HepG2 (cell line): ENCODE results near the gene BTN1A1. TPM values are rescaled to one million over a fixed set of nuclear protein-coding genes. Genes with fewer than 3 reads are reported as not detected.

Experiments
- ATAC-seq: fragments of 200-7000 bp; cut with Tn5 transposase; 3 replicates; pipeline ENCODE4 v1.9.1; 2020; ENCODE audit warnings: mild to moderate bottlenecking, moderate library complexity
- BruUV-seq: library from RNA; stranded (reverse); fragments of 400-500 nt; replicated peaks from 2 replicates; lab custom pipeline; 2021; lab: Mats Ljungman, UMichigan
- CTCF ChIA-PET: fragments of 300-600 bp; formaldehyde crosslinking; extraction: SDS; loops from one replicate; lab custom pipeline; 2021; ENCODE audit warnings: low total read pairs, inconsistent platforms, low intra/inter-chr PET ratio; lab: Yijun Ruan, JAX
- POLR2A ChIA-PET: fragments of 350-600 bp; sonication (Branson Sonifier 250); formaldehyde crosslinking; loops from one replicate; lab custom pipeline; 2020; ENCODE audit warnings: antibody characterized with exemption, inconsistent platforms; lab: Yijun Ruan, JAX
- DNase-seq: peaks from one replicate; pipeline ENCODE4 v3.0.0-alpha.2; 2015; ENCODE audit warnings: low spot score
- FAIRE-seq: peaks from 3 replicates; lab custom pipeline; 2011; peaks lifted over from hg19 to GRCh38; lab: Jason Lieb, UNC
- H2AFZ ChIP-seq: one replicate; pipeline ENCODE4 v1.6.1; 2011; ENCODE audit warnings: low read length, inconsistent platforms
- H3K27ac ChIP-seq: fragments of 300-600 bp; 3 replicates; pipeline ENCODE4 v1.8.0; 2011; ENCODE audit warnings: mixed run types, mild to moderate bottlenecking, mixed read lengths, low read length, inconsistent platforms; ENCODE audit not compliant: insufficient read depth; ENCODE audit errors: extremely low read length
- H3K27me3 ChIP-seq, 2 experiments: fragments of 200-600 bp in 1 of 2; 2 replicates in 1 of 2; 3 replicates in 1 of 2; pipeline versions ENCODE4 v1.6.0 to v1.8.0; 2011; ENCODE audit warnings: low read length in 2 of 2, mild to moderate bottlenecking in 2 of 2, moderate library complexity in 2 of 2, inconsistent platforms in 1 of 2; ENCODE audit not compliant: insufficient read depth in 2 of 2, control insufficient read depth in 1 of 2
- H3K36me3 ChIP-seq, 2 experiments: fragments of 200-600 bp in 1 of 2; replicated peaks in 1 of 2; 2 replicates in 1 of 2; 3 replicates in 1 of 2; pipeline versions ENCODE4 v1.5.1 to v1.8.0; 2011; ENCODE audit warnings: low read length in 2 of 2, inconsistent platforms in 1 of 2; ENCODE audit not compliant: insufficient read depth in 2 of 2, control insufficient read depth in 1 of 2
- H3K4me1 ChIP-seq: 2 replicates; pipeline ENCODE4 v1.5.1; 2012; ENCODE audit warnings: low read length, inconsistent platforms; ENCODE audit not compliant: insufficient read depth
- H3K4me2 ChIP-seq: 2 replicates; pipeline ENCODE4 v1.6.0; 2011; ENCODE audit warnings: low read depth, low read length, inconsistent platforms
- H3K4me3 ChIP-seq, 3 experiments: fragments of 200-600 bp in 1 of 3; sonication (generic), shearing (Covaris generic) in 1 of 3; replicated peaks in 1 of 3; 2 replicates each; pipeline ENCODE4 v1.5.1; 2011 to 2016; ENCODE audit warnings: low read length in 3 of 3, inconsistent platforms in 2 of 3, low read depth in 2 of 3, mild to moderate bottlenecking in 2 of 3, control low read depth in 1 of 3, mixed read lengths in 1 of 3; ENCODE audit not compliant: insufficient read depth in 1 of 3
- H3K79me2 ChIP-seq: one replicate; pipeline ENCODE4 v1.6.1; 2011; ENCODE audit warnings: low read length, inconsistent platforms; ENCODE audit not compliant: insufficient read depth
- H3K9ac ChIP-seq: 2 replicates; pipeline ENCODE4 v1.6.0; 2011; ENCODE audit warnings: mild to moderate bottlenecking, low read depth, low read length, inconsistent platforms; ENCODE audit not compliant: insufficient read depth
- H3K9me3 ChIP-seq: 2 replicates; pipeline ENCODE4 v1.5.1; 2012; ENCODE audit warnings: mild to moderate bottlenecking, low read length
- H4K20me1 ChIP-seq: 2 replicates; pipeline ENCODE4 v1.6.0; 2011; ENCODE audit warnings: inconsistent platforms, mild to moderate bottlenecking, low read length, moderate library complexity; ENCODE audit not compliant: insufficient read depth
- CBX1 ChIP-seq: IDR thresholded peaks from one replicate; pipeline ENCODE4 v1.6.1; 2016; ENCODE audit warnings: antibody characterized with exemption, low read depth
- HNF1B ChIP-seq: sonication (generic); formaldehyde crosslinking; IDR thresholded peaks from 2 replicates; pipeline ENCODE4 v1.5.1; 2020; ENCODE audit warnings: mild to moderate bottlenecking, moderate library complexity, missing genetic modification reagents
- SMYD3 ChIP-seq: sonication (generic); formaldehyde crosslinking; IDR thresholded peaks from 2 replicates; pipeline ENCODE4 v1.8.1; 2023; ENCODE audit warnings: mild to moderate bottlenecking, missing genetic modification reagents
- SNAPC5 ChIP-seq: sonication (generic); formaldehyde crosslinking; IDR thresholded peaks from 2 replicates; pipeline ENCODE4 v1.8.1; 2023; ENCODE audit warnings: mild to moderate bottlenecking, missing genetic modification reagents, borderline replicate concordance
- TFDP2 ChIP-seq: sonication (generic); formaldehyde crosslinking; IDR thresholded peaks from 2 replicates; pipeline ENCODE4 v1.4.0; 2020; ENCODE audit warnings: missing genetic modification reagents
- ZNF143 ChIP-seq: sonication (generic); formaldehyde crosslinking; IDR thresholded peaks from 2 replicates; pipeline ENCODE4 v1.4.0; 2020; ENCODE audit warnings: missing genetic modification reagents
- ZNF558 ChIP-seq: sonication (generic); formaldehyde crosslinking; IDR thresholded peaks from 2 replicates; pipeline ENCODE4 v1.9.0; 2022; ENCODE audit warnings: mild to moderate bottlenecking, missing genetic modification reagents, borderline replicate concordance
- ZNF724P ChIP-seq: sonication (generic); formaldehyde crosslinking; IDR thresholded peaks from 2 replicates; pipeline ENCODE4 v1.8.0; 2022; ENCODE audit warnings: missing genetic modification reagents, borderline replicate concordance
- WGBS: methylation state at CpG from one replicate; pipeline ENCODE4 v1.1.6; 2017; ENCODE audit warnings: low lambda C conversion rate; 5-methylcytosine and 5-hydroxymethylcytosine counted together
- in situ Hi-C: cut with HindIII; loops from 2 replicates; pipeline ENCODE4 v1.10.0; 2017; ENCODE audit warnings: low pct_unique_long_range_greater_than_20kb; ENCODE audit not compliant: extremely low pct_ligation_motif_present
- intact Hi-C: fragments of 100-400 bp; cut with micrococcal nuclease; formaldehyde crosslinking; loops from one replicate; pipeline ENCODE4 v1.10.0; 2022; ENCODE audit not compliant: unreplicated experiment
- polyA plus RNA-seq, 8 experiments: library from polyadenylated mRNA; depleted of rRNA in 3 of 8; stranded (reverse) in 7 of 8; unstranded in 1 of 8; fragments of >200 nt; fragmentation: Illumina TruSeq in 4 of 8; extraction: Trizol in 4 of 8; gene quantifications; 2 replicates each; pipeline versions ENCODE4 v1.2.1 to v1.2.3, GENCODE V29; 2011 to 2016; ENCODE audit warnings: low read depth in 4 of 8, missing spikeins in 1 of 8, mixed read lengths in 1 of 8; ENCODE audit not compliant: insufficient read depth in 1 of 8
- total RNA-seq, 5 experiments: library from RNA; depleted of rRNA; stranded (reverse); fragments of >200 nt; fragmentation: Illumina TruSeq; extraction: Trizol; gene quantifications; 2 replicates each; pipeline ENCODE4 v1.2.3, GENCODE V29; 2016; ENCODE audit warnings: low read depth in 1 of 5
- TF ChIP-seq, protein P1 (sequence below): IDR thresholded peaks from 2 replicates; pipeline ENCODE4 v1.6.1; 2016; ENCODE audit warnings: mild to moderate bottlenecking, missing biosample characterization, missing genetic modification reagents
- TF ChIP-seq, protein P2 (sequence below), 2 experiments: sonication (generic) in 1 of 2; formaldehyde crosslinking in 1 of 2; IDR thresholded peaks; 2 replicates each; pipeline versions ENCODE4 v1.4.0 to v1.6.1; 2018 to 2020; ENCODE audit warnings: missing genetic modification reagents in 2 of 2, borderline replicate concordance in 1 of 2, low read depth in 1 of 2, mild to moderate bottlenecking in 1 of 2, missing biosample characterization in 1 of 2
- TF ChIP-seq, protein P3 (sequence below): sonication (generic); formaldehyde crosslinking; conservative IDR thresholded peaks from 2 replicates; pipeline ENCODE4 v1.8.0; 2022; ENCODE audit warnings: missing genetic modification reagents

Gene BTN1A1
- total and polyA plus RNA-seq, 2 of the 13 experiments (the other 11 are each of a cell fraction or from before 2014, with no cell fraction given), result 0.04 TPM; not detected in 1

- WGBS, result 43% methylated on average over 3 of the region's 3 CpGs
- BruUV-seq, result no TSS peak
- H3K36me3 ChIP-seq, result no peaks in the 10 kb centered on the region
Observed at GRCh38 chr6:26483727-26484126, 16.4 kb upstream of the BTN1A1 start.

More at GRCh38 chr6:26483727-26484126, 16.4 kb upstream of the BTN1A1 start:
- ChIA-PET POLR2A (interaction anchor here (1.5 kb wide), 1 partner anchor 9 kb away, joined by 5 read pairs; no protein-coding TSS in a partner anchor), CTCF (no interaction called here)
- Histone ChIP-seq H3K4me3 (no peak overlapping the region), H4K20me1 (no peaks in the 10 kb centered on the region), H3K27me3 (no peaks in the 10 kb centered on the region), H2AFZ (no peak overlapping the region), H3K4me1 (peaks cover 15% of the 10 kb centered on the region), H3K4me2 (no peak overlapping the region), H3K9ac (no peak overlapping the region), H3K79me2 (no peaks in the 10 kb centered on the region), H3K9me3 (no peaks in the 10 kb centered on the region), H3K27ac (no peak overlapping the region)
- TF ChIP-seq, protein P1, sequence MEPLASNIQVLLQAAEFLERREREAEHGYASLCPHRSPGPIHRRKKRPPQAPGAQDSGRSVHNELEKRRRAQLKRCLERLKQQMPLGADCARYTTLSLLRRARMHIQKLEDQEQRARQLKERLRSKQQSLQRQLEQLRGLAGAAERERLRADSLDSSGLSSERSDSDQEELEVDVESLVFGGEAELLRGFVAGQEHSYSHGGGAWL, result no peak
- no peak for TF ChIP-seq SMYD3 (CRISPR knock-in tag)
- TF ChIP-seq HNF1B (CRISPR knock-in tag), result no peak
- TF ChIP-seq, protein P2, sequence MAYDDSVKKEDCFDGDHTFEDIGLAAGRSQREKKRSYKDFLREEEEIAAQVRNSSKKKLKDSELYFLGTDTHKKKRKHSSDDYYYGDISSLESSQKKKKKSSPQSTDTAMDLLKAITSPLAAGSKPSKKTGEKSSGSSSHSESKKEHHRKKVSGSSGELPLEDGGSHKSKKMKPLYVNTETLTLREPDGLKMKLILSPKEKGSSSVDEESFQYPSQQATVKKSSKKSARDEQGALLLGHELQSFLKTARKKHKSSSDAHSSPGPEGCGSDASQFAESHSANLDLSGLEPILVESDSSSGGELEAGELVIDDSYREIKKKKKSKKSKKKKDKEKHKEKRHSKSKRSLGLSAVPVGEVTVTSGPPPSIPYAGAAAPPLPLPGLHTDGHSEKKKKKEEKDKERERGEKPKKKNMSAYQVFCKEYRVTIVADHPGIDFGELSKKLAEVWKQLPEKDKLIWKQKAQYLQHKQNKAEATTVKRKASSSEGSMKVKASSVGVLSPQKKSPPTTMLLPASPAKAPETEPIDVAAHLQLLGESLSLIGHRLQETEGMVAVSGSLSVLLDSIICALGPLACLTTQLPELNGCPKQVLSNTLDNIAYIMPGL (CRISPR knock-in tag; IDR thresholded peaks at IDR 0.05; ENCODE audit: borderline replicate concordance in 1 of 2, low read depth in 1 of 2), result no peak
- TF ChIP-seq ZNF143 (CRISPR knock-in tag), result no peak
- no peak for TF ChIP-seq ZNF724P (CRISPR knock-in tag)
- TF ChIP-seq SNAPC5 (CRISPR knock-in tag), result no peak
- no peak for TF ChIP-seq ZNF558 (CRISPR knock-in tag)
- no peak for TF ChIP-seq TFDP2
- TF ChIP-seq CBX1, result no peak
- TF ChIP-seq, protein P3, sequence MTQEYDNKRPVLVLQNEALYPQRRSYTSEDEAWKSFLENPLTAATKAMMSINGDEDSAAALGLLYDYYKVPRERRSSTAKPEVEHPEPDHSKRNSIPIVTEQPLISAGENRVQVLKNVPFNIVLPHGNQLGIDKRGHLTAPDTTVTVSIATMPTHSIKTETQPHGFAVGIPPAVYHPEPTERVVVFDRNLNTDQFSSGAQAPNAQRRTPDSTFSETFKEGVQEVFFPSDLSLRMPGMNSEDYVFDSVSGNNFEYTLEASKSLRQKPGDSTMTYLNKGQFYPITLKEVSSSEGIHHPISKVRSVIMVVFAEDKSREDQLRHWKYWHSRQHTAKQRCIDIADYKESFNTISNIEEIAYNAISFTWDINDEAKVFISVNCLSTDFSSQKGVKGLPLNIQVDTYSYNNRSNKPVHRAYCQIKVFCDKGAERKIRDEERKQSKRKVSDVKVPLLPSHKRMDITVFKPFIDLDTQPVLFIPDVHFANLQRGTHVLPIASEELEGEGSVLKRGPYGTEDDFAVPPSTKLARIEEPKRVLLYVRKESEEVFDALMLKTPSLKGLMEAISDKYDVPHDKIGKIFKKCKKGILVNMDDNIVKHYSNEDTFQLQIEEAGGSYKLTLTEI (CRISPR knock-in tag), result no peak
- intact Hi-C loops (no loop called here), in situ Hi-C loops (no loop called here)
- DNase-seq (no peak), ATAC-seq (no peak), FAIRE-seq (no peak)
